SK-N-SH treated with all-trans-retinoic acid at 6 μM for 48 hours (cell line): ENCODE measurements around the gene SORL1.

Experiments used
- ARNTL ChIP-seq: fragments of 450-650 bp; formaldehyde crosslinking; IDR thresholded peaks from 2 replicates; pipeline ENCODE4 v1.5.0; 2020; ENCODE audit warnings: low read depth, mild to moderate bottlenecking, moderate library complexity, borderline replicate concordance
- PATZ1 ChIP-seq: fragments of 250-450 bp; sonication (Bioruptor Pico); IDR thresholded peaks from 2 replicates; pipeline ENCODE4 v1.8.0; 2020; ENCODE audit warnings: mild to moderate bottlenecking, moderate library complexity, borderline replicate concordance
- ZFP3 ChIP-seq: fragments of 250-450 bp; sonication (Bioruptor Pico); IDR thresholded peaks from 2 replicates; pipeline ENCODE4 v1.5.0; 2020; ENCODE audit warnings: mild to moderate bottlenecking, moderate library complexity
- ZFP30 ChIP-seq: fragments of 450-650 bp; formaldehyde crosslinking; IDR thresholded peaks from 2 replicates; pipeline ENCODE4 v1.5.0; 2022; ENCODE audit warnings: mild to moderate bottlenecking, moderate library complexity

GRCh38 chr11:121563900-121564822 lies 112.0 kb downstream of the SORL1 start:
- TF ChIP-seq ZFP3, result no peak
- no peak for TF ChIP-seq PATZ1 (CRISPR knock-in tag)
- TF ChIP-seq ARNTL (CRISPR knock-in tag), result no peak
- no peak for TF ChIP-seq ZFP30 (CRISPR knock-in tag)
